ENCODE results near the gene CYP2A13. TPM values are rescaled to one million over a fixed set of nuclear protein-coding genes. Genes with fewer than 3 reads are reported as not detected.
"Not testable (repeated sequence)": the region's sequence is repeated elsewhere in the genome, so short reads cannot be mapped to it uniquely, and the experiment has no call there.

The CYP2A13 gene
- total RNA-seq, 2 donors from 2014 or later, result not detected

DNA sequence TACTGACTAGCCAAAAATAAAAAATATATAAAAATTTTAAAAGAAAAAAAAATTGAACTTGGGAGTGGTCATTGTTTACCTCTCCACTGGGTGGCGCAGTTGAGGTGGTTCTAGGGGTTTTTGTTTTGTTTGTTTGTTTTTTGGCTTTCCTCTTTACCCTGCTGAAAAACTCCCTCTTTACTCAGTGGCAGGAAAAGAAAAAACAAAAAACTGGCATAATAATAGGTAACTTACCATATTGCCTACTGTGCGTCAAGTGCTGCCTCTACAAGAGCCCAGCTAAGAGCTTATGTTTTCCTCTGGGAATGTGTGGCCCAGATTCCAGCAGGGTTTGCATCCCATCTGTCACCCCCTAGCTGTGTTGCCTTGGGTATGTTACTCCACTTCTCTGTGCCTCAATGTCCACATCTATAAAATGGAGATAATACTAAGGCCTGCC lies 38.5 kb downstream of the CYP2A13 start:
- not testable (repeated sequence) for H3K4me3 ChIP-seq; H3K4me1 ChIP-seq; H3K27ac ChIP-seq; DNase-seq (ENCODE audit: low spot score); H3K9me3 ChIP-seq; H3K27me3 ChIP-seq; H3K36me3 ChIP-seq
- TF ChIP-seq, protein P1, sequence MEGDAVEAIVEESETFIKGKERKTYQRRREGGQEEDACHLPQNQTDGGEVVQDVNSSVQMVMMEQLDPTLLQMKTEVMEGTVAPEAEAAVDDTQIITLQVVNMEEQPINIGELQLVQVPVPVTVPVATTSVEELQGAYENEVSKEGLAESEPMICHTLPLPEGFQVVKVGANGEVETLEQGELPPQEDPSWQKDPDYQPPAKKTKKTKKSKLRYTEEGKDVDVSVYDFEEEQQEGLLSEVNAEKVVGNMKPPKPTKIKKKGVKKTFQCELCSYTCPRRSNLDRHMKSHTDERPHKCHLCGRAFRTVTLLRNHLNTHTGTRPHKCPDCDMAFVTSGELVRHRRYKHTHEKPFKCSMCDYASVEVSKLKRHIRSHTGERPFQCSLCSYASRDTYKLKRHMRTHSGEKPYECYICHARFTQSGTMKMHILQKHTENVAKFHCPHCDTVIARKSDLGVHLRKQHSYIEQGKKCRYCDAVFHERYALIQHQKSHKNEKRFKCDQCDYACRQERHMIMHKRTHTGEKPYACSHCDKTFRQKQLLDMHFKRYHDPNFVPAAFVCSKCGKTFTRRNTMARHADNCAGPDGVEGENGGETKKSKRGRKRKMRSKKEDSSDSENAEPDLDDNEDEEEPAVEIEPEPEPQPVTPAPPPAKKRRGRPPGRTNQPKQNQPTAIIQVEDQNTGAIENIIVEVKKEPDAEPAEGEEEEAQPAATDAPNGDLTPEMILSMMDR (IDR thresholded peaks at IDR 0.05), result peak; percentile 68 to 69

DNA sequence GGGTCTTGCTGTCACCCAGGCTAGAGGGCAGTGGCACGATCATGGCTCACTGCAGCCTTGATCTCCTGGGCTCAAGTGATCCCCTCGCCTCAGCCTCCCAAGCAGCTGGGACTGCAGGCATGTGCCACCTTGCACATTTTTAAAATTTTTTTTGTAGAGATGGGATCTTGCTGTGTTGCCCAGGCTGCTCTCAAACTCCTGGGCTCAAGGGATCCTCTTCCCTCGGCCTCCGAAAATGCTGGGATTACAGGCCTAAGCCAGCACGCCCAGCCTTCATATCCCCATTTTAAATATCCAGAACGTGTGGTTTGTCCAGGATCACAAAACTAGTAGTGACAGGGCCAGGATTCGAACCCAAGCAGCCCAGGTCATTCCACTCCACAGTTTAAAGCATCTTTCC lies 39.1 kb downstream of the CYP2A13 start:
- not testable (repeated sequence) for H3K36me3 ChIP-seq; H3K9me3 ChIP-seq; H3K4me3 ChIP-seq; DNase-seq (ENCODE audit: low spot score); H3K27ac ChIP-seq; H3K4me1 ChIP-seq; H3K27me3 ChIP-seq

DNA sequence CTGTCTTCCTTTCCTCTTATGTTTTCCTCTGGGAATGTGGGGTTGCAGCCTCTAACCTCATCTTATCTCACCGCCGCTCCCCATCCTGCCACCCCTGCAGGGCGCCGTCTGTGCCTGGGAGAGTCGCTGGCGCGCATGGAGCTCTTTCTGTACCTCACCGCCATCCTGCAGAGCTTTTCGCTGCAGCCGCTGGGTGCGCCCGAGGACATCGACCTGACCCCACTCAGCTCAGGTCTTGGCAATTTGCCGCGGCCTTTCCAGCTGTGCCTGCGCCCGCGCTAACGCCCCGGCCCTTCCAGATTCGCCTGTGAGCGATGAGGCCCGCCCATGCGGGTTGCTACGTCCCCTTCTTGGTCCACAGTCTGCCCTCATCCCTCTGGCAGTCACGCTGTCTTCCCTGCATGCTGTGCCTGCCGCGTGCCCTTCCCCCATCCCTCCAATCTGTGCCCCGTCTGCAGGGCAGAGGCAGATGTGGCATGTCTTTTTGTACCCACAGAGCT lies 39.6 kb downstream of the CYP2A13 start:
- H3K36me3 ChIP-seq, H3K9me3 ChIP-seq, H3K4me3 ChIP-seq, H3K27me3 ChIP-seq, H3K27ac ChIP-seq, H3K4me1 ChIP-seq: not testable (repeated sequence)
- TF ChIP-seq, protein P1 (IDR thresholded peaks at IDR 0.05), result peak in 1 of 2 donors; percentile 40
- peak; percentile 65 for DNase-seq (ENCODE audit: low spot score)

DNA sequence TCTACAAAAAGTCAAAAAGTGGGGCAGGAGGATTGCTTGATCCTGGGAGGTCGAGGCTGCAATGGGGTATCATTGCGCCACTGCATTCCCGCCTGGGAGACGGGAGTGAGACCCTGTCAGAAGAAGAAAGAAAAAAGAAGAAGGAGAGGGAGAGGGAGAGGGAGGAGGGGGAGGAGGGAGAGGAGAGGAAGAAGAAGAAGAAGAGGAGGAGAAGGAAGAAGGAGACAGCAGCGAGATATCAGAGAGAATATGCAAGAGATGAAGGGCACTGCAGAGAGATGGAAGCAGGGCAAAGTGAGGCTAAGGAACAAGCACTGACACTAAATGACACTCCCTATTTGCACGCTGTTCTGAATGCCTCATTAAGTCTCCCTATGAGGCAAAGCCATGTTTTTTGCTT lies 40.4 kb downstream of the CYP2A13 start:
- Histone ChIP-seq H3K36me3 (no peaks in the 10 kb centered on the region), H3K27me3 (no peaks in the 10 kb centered on the region), H3K4me1 (no peaks in the 10 kb centered on the region), H3K27ac (no peak overlapping the region), H3K9me3 (no peaks in the 10 kb centered on the region), H3K4me3 (no peak overlapping the region)
- DNase-seq (ENCODE audit: low spot score), result no peak
- TF ChIP-seq, protein P1 (IDR thresholded peaks at IDR 0.05), result no peak

DNA sequence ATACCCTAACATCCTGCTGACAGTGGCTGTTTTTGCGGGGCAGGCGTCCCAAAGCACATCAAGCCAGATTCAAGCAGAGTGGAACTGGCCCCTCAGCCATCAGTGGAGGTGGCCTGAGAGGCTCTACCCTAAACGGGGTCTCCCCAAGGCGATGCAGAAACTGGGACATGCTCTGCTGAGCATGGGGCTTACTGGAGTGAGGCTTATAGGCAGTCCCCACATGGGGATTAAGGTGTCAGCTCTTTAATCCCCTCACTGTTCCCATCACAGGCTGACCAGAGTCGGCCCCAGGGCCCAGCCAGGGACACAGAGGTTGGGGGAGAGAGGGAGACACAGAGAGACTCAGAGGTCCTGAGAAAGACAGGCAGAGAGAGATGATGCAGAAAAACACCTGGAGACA lies 42.9 kb downstream of the CYP2A13 start:
- Histone ChIP-seq H3K4me1 (no peaks in the 10 kb centered on the region), H3K4me3 (no peak overlapping the region), H3K27me3 (no peaks in the 10 kb centered on the region), H3K36me3 (no peaks in the 10 kb centered on the region), H3K27ac (no peak overlapping the region), H3K9me3 (no peaks in the 10 kb centered on the region)
- no peak for DNase-seq (ENCODE audit: low spot score)
- TF ChIP-seq, protein P1 (IDR thresholded peaks at IDR 0.05), result no peak

DNA sequence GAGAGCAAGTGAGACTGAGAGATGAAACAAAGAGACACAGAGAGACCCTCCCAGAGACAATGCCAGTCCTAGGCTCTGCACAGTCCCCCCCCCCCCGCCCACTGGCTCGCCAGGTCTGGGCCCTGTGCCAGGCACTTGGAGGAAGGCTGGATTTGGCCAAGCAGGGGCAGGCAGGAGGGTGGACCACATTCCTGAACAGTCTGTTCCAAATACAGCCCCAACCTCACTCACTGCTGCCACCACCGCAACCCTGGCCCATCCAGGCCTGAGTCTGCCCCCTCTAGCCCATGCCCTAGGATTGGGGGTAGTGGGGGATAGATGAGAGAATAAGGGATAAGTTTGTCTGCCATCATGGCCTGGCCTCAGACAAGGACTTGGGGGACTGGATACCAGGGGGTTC lies 45.0 kb downstream of the CYP2A13 start:
- Histone ChIP-seq H3K36me3 (no peaks in the 10 kb centered on the region), H3K27me3 (no peaks in the 10 kb centered on the region), H3K4me3 (no peak overlapping the region), H3K27ac (no peak overlapping the region), H3K9me3 (no peaks in the 10 kb centered on the region), H3K4me1 (no peaks in the 10 kb centered on the region)
- TF ChIP-seq, protein P1 (IDR thresholded peaks at IDR 0.05), result no peak
- no peak for DNase-seq (ENCODE audit: low spot score)
